HepG2 (cell line): ENCODE measurements around the gene ABHD4. TPM values are rescaled to one million over a fixed set of nuclear protein-coding genes. Genes with fewer than 3 reads are reported as not detected.

Experiments used
- ATAC-seq: fragments of 200-7000 bp; cut with Tn5 transposase; 3 replicates; pipeline ENCODE4 v1.9.1; 2020; ENCODE audit warnings: mild to moderate bottlenecking, moderate library complexity
- BruUV-seq: library from RNA; stranded (reverse); fragments of 400-500 nt; replicated peaks from 2 replicates; lab custom pipeline; 2021; lab: Mats Ljungman, UMichigan
- CTCF ChIA-PET: fragments of 300-600 bp; formaldehyde crosslinking; extraction: SDS; loops from one replicate; lab custom pipeline; 2021; ENCODE audit warnings: low total read pairs, inconsistent platforms, low intra/inter-chr PET ratio; lab: Yijun Ruan, JAX
- POLR2A ChIA-PET: fragments of 350-600 bp; sonication (Branson Sonifier 250); formaldehyde crosslinking; loops from one replicate; lab custom pipeline; 2020; ENCODE audit warnings: antibody characterized with exemption, inconsistent platforms; lab: Yijun Ruan, JAX
- DNase-seq: peaks from one replicate; pipeline ENCODE4 v3.0.0-alpha.2; 2015; ENCODE audit warnings: low spot score
- FAIRE-seq: peaks from 3 replicates; lab custom pipeline; 2011; peaks lifted over from hg19 to GRCh38; lab: Jason Lieb, UNC
- H2AFZ ChIP-seq: one replicate; pipeline ENCODE4 v1.6.1; 2011; ENCODE audit warnings: low read length, inconsistent platforms
- H3K27ac ChIP-seq: fragments of 300-600 bp; 3 replicates; pipeline ENCODE4 v1.8.0; 2011; ENCODE audit warnings: mixed run types, mild to moderate bottlenecking, mixed read lengths, low read length, inconsistent platforms; ENCODE audit not compliant: insufficient read depth; ENCODE audit errors: extremely low read length
- H3K27me3 ChIP-seq, 2 experiments: fragments of 200-600 bp in 1 of 2; 2 replicates in 1 of 2; 3 replicates in 1 of 2; pipeline versions ENCODE4 v1.6.0 to v1.8.0; 2011; ENCODE audit warnings: low read length in 2 of 2, mild to moderate bottlenecking in 2 of 2, moderate library complexity in 2 of 2, inconsistent platforms in 1 of 2; ENCODE audit not compliant: insufficient read depth in 2 of 2, control insufficient read depth in 1 of 2
- H3K36me3 ChIP-seq, 2 experiments: fragments of 200-600 bp in 1 of 2; replicated peaks in 1 of 2; 2 replicates in 1 of 2; 3 replicates in 1 of 2; pipeline versions ENCODE4 v1.5.1 to v1.8.0; 2011; ENCODE audit warnings: low read length in 2 of 2, inconsistent platforms in 1 of 2; ENCODE audit not compliant: insufficient read depth in 2 of 2, control insufficient read depth in 1 of 2
- H3K4me1 ChIP-seq: 2 replicates; pipeline ENCODE4 v1.5.1; 2012; ENCODE audit warnings: low read length, inconsistent platforms; ENCODE audit not compliant: insufficient read depth
- H3K4me2 ChIP-seq: 2 replicates; pipeline ENCODE4 v1.6.0; 2011; ENCODE audit warnings: low read depth, low read length, inconsistent platforms
- H3K4me3 ChIP-seq, 3 experiments: fragments of 200-600 bp in 1 of 3; sonication (generic), shearing (Covaris generic) in 1 of 3; replicated peaks in 1 of 3; 2 replicates each; pipeline ENCODE4 v1.5.1; 2011 to 2016; ENCODE audit warnings: low read length in 3 of 3, inconsistent platforms in 2 of 3, low read depth in 2 of 3, mild to moderate bottlenecking in 2 of 3, control low read depth in 1 of 3, mixed read lengths in 1 of 3; ENCODE audit not compliant: insufficient read depth in 1 of 3
- H3K79me2 ChIP-seq: one replicate; pipeline ENCODE4 v1.6.1; 2011; ENCODE audit warnings: low read length, inconsistent platforms; ENCODE audit not compliant: insufficient read depth
- H3K9ac ChIP-seq: 2 replicates; pipeline ENCODE4 v1.6.0; 2011; ENCODE audit warnings: mild to moderate bottlenecking, low read depth, low read length, inconsistent platforms; ENCODE audit not compliant: insufficient read depth
- H3K9me3 ChIP-seq: 2 replicates; pipeline ENCODE4 v1.5.1; 2012; ENCODE audit warnings: mild to moderate bottlenecking, low read length
- H4K20me1 ChIP-seq: 2 replicates; pipeline ENCODE4 v1.6.0; 2011; ENCODE audit warnings: inconsistent platforms, mild to moderate bottlenecking, low read length, moderate library complexity; ENCODE audit not compliant: insufficient read depth
- ELF1 ChIP-seq: sonication (generic); formaldehyde crosslinking; IDR thresholded peaks from 2 replicates; pipeline ENCODE4 v1.4.0; 2020; ENCODE audit warnings: missing genetic modification reagents
- KAT2B ChIP-seq: fragments of 150-350 bp; IDR thresholded peaks from 2 replicates; pipeline ENCODE4 v1.6.1; 2014; ENCODE audit warnings: low read depth, low read length, borderline replicate concordance
- KDM6A ChIP-seq: IDR thresholded peaks from 2 replicates; pipeline ENCODE4 v1.6.1; 2016; ENCODE audit warnings: low read depth
- MAF1 ChIP-seq: sonication (generic); formaldehyde crosslinking; IDR thresholded peaks from 2 replicates; pipeline ENCODE4 v1.5.0; 2020; ENCODE audit warnings: missing genetic modification reagents, borderline replicate concordance
- TBX3 ChIP-seq: fragments of 450-650 bp; IDR thresholded peaks from 2 replicates; pipeline ENCODE4 v1.6.1; 2017; ENCODE audit warnings: antibody characterized with exemption, mild to moderate bottlenecking, inconsistent platforms, borderline replicate concordance
- TMF1 ChIP-seq: sonication (generic); formaldehyde crosslinking; IDR thresholded peaks from 2 replicates; pipeline ENCODE4 v1.8.1; 2022; ENCODE audit warnings: low read depth, missing genetic modification reagents
- ZFP62 ChIP-seq: sonication (generic); formaldehyde crosslinking; IDR thresholded peaks from 2 replicates; pipeline ENCODE4 v1.4.0; 2020; ENCODE audit warnings: missing genetic modification reagents
- ZNF768 ChIP-seq: sonication (generic); formaldehyde crosslinking; IDR thresholded peaks from 2 replicates; pipeline ENCODE4 v1.4.0; 2020; ENCODE audit warnings: missing genetic modification reagents
- WGBS: methylation state at CpG from one replicate; pipeline ENCODE4 v1.1.6; 2017; ENCODE audit warnings: low lambda C conversion rate; 5-methylcytosine and 5-hydroxymethylcytosine counted together
- in situ Hi-C: cut with HindIII; loops from 2 replicates; pipeline ENCODE4 v1.10.0; 2017; ENCODE audit warnings: low pct_unique_long_range_greater_than_20kb; ENCODE audit not compliant: extremely low pct_ligation_motif_present
- intact Hi-C: fragments of 100-400 bp; cut with micrococcal nuclease; formaldehyde crosslinking; loops from one replicate; pipeline ENCODE4 v1.10.0; 2022; ENCODE audit not compliant: unreplicated experiment
- polyA plus RNA-seq, 8 experiments: library from polyadenylated mRNA; depleted of rRNA in 3 of 8; stranded (reverse) in 7 of 8; unstranded in 1 of 8; fragments of >200 nt; fragmentation: Illumina TruSeq in 4 of 8; extraction: Trizol in 4 of 8; gene quantifications; 2 replicates each; pipeline versions ENCODE4 v1.2.1 to v1.2.3, GENCODE V29; 2011 to 2016; ENCODE audit warnings: low read depth in 4 of 8, missing spikeins in 1 of 8, mixed read lengths in 1 of 8; ENCODE audit not compliant: insufficient read depth in 1 of 8
- total RNA-seq, 5 experiments: library from RNA; depleted of rRNA; stranded (reverse); fragments of >200 nt; fragmentation: Illumina TruSeq; extraction: Trizol; gene quantifications; 2 replicates each; pipeline ENCODE4 v1.2.3, GENCODE V29; 2016; ENCODE audit warnings: low read depth in 1 of 5
- TF ChIP-seq, protein P1 (sequence below): sonication (generic); formaldehyde crosslinking; IDR thresholded peaks from 2 replicates; pipeline ENCODE4 v1.4.0; 2020; ENCODE audit warnings: mild to moderate bottlenecking, missing genetic modification reagents
- TF ChIP-seq, protein P2 (sequence below): sonication (generic); formaldehyde crosslinking; IDR thresholded peaks from 2 replicates; pipeline ENCODE4 v1.4.0; 2020; ENCODE audit warnings: missing genetic modification reagents
- TF ChIP-seq, protein P3 (sequence below): sonication (generic); formaldehyde crosslinking; IDR thresholded peaks from 2 replicates; pipeline ENCODE4 v1.8.1; 2023; ENCODE audit warnings: mild to moderate bottlenecking, missing genetic modification reagents

Gene ABHD4
- total and polyA plus RNA-seq, 2 of the 13 experiments (the other 11 are each of a cell fraction or from before 2014, with no cell fraction given) = 16.1 to 47.5 TPM

GRCh38 chr14:22549981-22550673, 48.0 kb upstream of the ABHD4 start (continued):
- no peak for TF ChIP-seq KDM6A (CRISPR knock-in tag)
- TF ChIP-seq ZNF768 (CRISPR knock-in tag) = 0 out of 2 replicates have a peak, but pooled peaks have one; percentile 28
- no peak for TF ChIP-seq ELF1 (CRISPR knock-in tag)
- TF ChIP-seq, protein P1, sequence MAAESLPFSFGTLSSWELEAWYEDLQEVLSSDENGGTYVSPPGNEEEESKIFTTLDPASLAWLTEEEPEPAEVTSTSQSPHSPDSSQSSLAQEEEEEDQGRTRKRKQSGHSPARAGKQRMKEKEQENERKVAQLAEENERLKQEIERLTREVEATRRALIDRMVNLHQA (CRISPR knock-in tag) = no peak
- no peak for TF ChIP-seq ZFP62 (CRISPR knock-in tag)
- TF ChIP-seq, protein P2, sequence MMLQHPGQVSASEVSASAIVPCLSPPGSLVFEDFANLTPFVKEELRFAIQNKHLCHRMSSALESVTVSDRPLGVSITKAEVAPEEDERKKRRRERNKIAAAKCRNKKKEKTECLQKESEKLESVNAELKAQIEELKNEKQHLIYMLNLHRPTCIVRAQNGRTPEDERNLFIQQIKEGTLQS (CRISPR knock-in tag) = peak; percentile 25; the same call in 1 of the 2 replicates
- no peak for TF ChIP-seq TBX3
- TF ChIP-seq TMF1 (CRISPR knock-in tag) = no peak

GRCh38 chr14:22551605-22551997, 46.5 kb upstream of the ABHD4 start:
- peaks cover 11 to 84% of the 10 kb centered on the region in 2 experiments; a peak in 4 of 5 replicates for H3K27me3 ChIP-seq
- no TSS peak for BruUV-seq
- H3K9me3 ChIP-seq = no peaks in the 10 kb centered on the region
- DNase-seq = no peak
- intact Hi-C loops (no loop called here), in situ Hi-C loops (no loop called here)
- no peaks in the 10 kb centered on the region for H4K20me1 ChIP-seq
- no peaks in the 10 kb centered on the region for H3K36me3 ChIP-seq
- ChIA-PET CTCF (no interaction called here), POLR2A (interaction anchor here (0.9 kb wide), 1 partner anchor 38 kb away, joined by 3 read pairs; the partner anchor contains the start of gene DAD1)
- H2AFZ ChIP-seq = no peak overlapping the region
- no peaks in the 10 kb centered on the region for H3K79me2 ChIP-seq
- H3K27ac ChIP-seq = no peak overlapping the region
- no peak overlapping the region for H3K4me3 ChIP-seq
- FAIRE-seq = no peak
- H3K9ac ChIP-seq = no peak overlapping the region
- TF ChIP-seq MAF1 (no peak), KAT2B (0 out of 2 replicates have a peak, but pooled peaks have one; percentile 1)
- TF ChIP-seq, protein P3, sequence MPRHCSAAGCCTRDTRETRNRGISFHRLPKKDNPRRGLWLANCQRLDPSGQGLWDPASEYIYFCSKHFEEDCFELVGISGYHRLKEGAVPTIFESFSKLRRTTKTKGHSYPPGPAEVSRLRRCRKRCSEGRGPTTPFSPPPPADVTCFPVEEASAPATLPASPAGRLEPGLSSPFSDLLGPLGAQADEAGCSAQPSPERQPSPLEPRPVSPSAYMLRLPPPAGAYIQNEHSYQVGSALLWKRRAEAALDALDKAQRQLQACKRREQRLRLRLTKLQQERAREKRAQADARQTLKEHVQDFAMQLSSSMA (CRISPR knock-in tag) = 0 out of 2 replicates have a peak, but pooled peaks have one; percentile 13
- H3K4me1 ChIP-seq = peaks cover 15% of the 10 kb centered on the region
- WGBS = 14% methylated on average over 5 of the region's 5 CpGs
- H3K4me2 ChIP-seq = no peak overlapping the region
- no peak for ATAC-seq
